Glomerular endothelial cell (primary cell): Measurements from ENCODE around the gene C11orf16. TPM values are rescaled to one million over a fixed set of nuclear protein-coding genes. Genes with fewer than 3 reads are reported as not detected.
"Not testable (repeated sequence)": the region's sequence is repeated elsewhere in the genome, so short reads cannot be mapped to it uniquely, and the experiment has no call there.

Source experiments
- DNase-seq: peaks from one replicate; pipeline ENCODE4 v3.0.0-alpha.2; 2011; ENCODE audit warnings: low read depth, low spot score; ENCODE audit errors: extremely low read depth
- total RNA-seq: library from RNA; depleted of rRNA; stranded (reverse); fragments of >200 nt; gene quantifications from 2 replicates; pipeline ENCODE4 v1.2.3, GENCODE V29; 2015

C11orf16 gene
- total RNA-seq, 1 donor from 2014 or later: not detected

- no peak for DNase-seq
These were observed 33.5 kb downstream of the C11orf16 start for GRCh38 chr11:8899119-8899753.

DNA sequence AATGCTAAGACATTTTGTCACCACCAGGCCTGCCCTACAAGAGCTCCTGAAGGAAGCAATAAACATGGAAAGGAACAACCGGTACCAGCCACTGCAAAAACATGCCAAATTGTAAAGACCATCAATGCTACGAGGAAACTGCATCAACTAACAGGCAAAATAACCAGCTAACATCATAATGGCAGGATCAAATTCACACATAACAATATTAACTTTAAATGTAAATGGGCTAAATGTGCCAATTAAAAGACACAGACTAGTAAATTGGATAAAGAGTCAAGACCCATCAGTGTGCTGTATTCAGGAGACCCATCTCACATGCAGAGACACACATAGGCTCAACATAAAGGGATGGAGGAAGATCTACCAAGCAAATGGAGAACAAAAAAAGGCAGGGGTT, 41.6 kb downstream of the C11orf16 start:
- not testable (repeated sequence) for DNase-seq

DNA sequence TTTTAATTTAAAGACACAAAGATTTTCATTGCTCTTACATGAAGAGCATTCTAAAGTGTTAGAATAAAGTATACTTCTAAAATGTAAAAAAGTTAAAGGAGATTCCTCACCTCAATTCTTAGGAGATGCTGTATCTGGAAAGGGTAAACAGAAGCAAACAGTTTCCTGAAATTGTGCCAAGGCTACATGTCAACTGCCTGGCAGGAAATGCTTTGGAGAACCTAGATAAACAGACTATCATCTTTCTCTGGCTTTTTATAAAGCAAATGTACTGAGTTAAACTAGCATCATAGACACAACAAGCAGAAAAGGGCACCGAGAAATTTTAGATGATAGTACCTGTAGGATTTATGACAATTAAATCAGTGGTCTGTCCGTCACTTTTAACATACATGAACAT, 46.4 kb downstream of the C11orf16 start:
- no peak for DNase-seq

GRCh38 chr11:8881585-8881984, 51.2 kb downstream of the C11orf16 start:
- DNase-seq: not testable (repeated sequence)

- no peak for DNase-seq
These were observed 54.0 kb downstream of the C11orf16 start for GRCh38 chr11:8878771-8879170.

GRCh38 chr11:8873741-8874405, 58.9 kb downstream of the C11orf16 start:
- DNase-seq: no peak

GRCh38 chr11:8871962-8872361, 60.8 kb downstream of the C11orf16 start:
- no peak for DNase-seq

- DNase-seq: no peak
These were observed 61.5 kb downstream of the C11orf16 start for GRCh38 chr11:8871171-8871775.

DNA sequence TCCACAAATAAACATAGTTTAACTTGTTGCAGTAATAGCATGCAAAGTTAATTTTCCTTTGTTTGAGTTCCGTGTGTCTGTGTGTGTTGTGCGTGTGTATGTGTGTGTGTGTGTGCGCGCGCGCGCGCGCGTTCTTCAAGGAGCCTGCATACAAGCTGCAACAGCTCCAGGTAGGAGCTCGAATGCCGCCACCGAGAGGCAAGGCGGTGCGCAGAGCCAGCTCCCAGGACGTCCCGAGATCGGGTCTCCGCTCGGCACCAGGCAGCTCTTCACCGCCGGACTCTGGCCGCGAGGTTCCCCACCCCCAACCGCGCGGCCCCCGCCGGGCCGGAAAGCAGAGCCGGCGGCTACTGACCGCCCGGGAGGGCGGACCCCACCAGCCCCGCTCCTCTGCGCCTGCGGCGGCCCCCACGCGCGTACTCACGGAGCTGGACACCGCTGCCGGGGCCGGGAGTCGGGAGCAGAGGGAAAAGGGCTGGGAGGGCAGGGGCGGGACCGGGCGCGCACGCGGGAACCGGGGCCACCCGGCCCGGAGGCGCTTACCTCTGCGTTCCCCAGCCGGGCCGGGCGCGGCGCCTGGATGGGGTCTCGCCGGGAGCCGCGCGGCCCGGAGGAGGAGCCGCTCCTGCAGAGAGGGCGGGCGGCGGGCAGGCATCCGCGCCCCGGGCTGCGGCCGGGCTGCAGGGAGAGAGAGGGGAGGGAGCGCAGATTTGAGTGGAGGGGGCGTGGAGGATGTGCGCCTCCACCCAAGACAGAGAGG, 62.2 kb downstream of the C11orf16 start:
- DNase-seq: no peak

Other genes starting within 250 kb of the C11orf16 start
- gene AKIP1, start 21.8 kb downstream of the C11orf16 start, total RNA-seq: 49.3 and 54.5 TPM in 2 replicates
- not detected in 2 replicates for gene ASCL3, start 10.1 kb upstream of the C11orf16 start, total RNA-seq
- gene TMEM9B, start 31.5 kb upstream of the C11orf16 start, total RNA-seq: 40.3 and 44.5 TPM in 2 replicates
- gene NRIP3, start 71.1 kb upstream of the C11orf16 start, total RNA-seq: 8.4 and 18.3 TPM in 2 replicates
- gene SCUBE2, start 158.7 kb upstream of the C11orf16 start, total RNA-seq: 0.76 and 1.7 TPM in 2 replicates